HUES6 (cell line): ENCODE measurements around the gene AFAP1.

ENCODE experiments used
- H3K27ac ChIP-seq: 2 replicates; pipeline ENCODE4 v1.7.0; 2013; ENCODE audit warnings: low read depth, mild to moderate bottlenecking, low read length, inconsistent platforms
- H3K27me3 ChIP-seq: 2 replicates; pipeline ENCODE4 v1.6.1; 2013; ENCODE audit warnings: low read length; ENCODE audit not compliant: control insufficient read depth, insufficient read depth
- H3K36me3 ChIP-seq: 2 replicates; pipeline ENCODE4 v1.6.1; 2013; ENCODE audit warnings: low read length; ENCODE audit not compliant: control insufficient read depth, insufficient read depth
- H3K4me1 ChIP-seq: 2 replicates; pipeline ENCODE4 v1.6.1; 2013; ENCODE audit warnings: low read length; ENCODE audit not compliant: control insufficient read depth, insufficient read depth
- H3K4me3 ChIP-seq: 2 replicates; pipeline ENCODE4 v1.5.1; 2013; ENCODE audit warnings: low read depth, low read length
- H3K9ac ChIP-seq: one replicate; pipeline ENCODE4 v1.6.1; 2013; ENCODE audit warnings: mild to moderate bottlenecking, low read length
- H3K9me3 ChIP-seq: 2 replicates; pipeline ENCODE4 v1.6.1; 2013; ENCODE audit warnings: low read depth, low read length; ENCODE audit not compliant: control insufficient read depth, insufficient read depth

AFAP1 gene

DNA sequence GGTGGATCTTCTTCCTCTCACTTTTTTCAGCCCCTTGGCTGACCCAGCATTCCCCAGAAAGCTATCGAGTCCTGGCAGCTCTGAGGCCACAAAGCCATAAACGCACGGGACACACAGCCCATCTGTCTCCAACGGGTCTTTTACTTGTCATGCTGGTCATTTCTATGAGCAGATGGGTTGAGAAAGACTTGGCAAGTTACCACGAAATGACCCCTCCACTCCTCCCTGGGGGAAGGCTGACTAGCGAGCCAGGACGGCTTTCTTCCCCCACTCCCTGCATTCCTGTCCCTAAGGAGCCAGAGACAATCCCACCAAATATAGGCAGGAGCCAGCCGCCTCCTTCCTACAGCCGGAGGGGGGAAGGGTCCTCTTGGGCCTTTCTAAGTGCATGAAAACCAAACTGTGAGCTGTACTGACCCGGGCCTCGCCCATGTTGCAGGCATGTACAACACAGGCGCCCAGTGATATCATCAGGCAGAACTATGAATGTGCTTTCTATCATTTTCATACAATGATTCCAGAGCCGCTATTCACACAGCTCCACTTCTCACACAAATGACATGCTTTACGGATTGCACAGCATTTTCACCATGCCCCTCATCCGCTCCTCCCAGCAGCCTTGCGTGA, 28.6 kb downstream of the AFAP1 start:
- Histone ChIP-seq H3K4me3 (peak overlapping the region; percentile 4; the same call in 1 of the 2 replicates), H3K4me1 (peaks cover 63% of the 10 kb centered on the region), H3K27ac (peak overlapping the region; percentile 44), H3K36me3 (no peaks in the 10 kb centered on the region), H3K27me3 (no peaks in the 10 kb centered on the region), H3K9ac (peak overlapping the region; percentile 63), H3K9me3 (no peaks in the 10 kb centered on the region)

DNA sequence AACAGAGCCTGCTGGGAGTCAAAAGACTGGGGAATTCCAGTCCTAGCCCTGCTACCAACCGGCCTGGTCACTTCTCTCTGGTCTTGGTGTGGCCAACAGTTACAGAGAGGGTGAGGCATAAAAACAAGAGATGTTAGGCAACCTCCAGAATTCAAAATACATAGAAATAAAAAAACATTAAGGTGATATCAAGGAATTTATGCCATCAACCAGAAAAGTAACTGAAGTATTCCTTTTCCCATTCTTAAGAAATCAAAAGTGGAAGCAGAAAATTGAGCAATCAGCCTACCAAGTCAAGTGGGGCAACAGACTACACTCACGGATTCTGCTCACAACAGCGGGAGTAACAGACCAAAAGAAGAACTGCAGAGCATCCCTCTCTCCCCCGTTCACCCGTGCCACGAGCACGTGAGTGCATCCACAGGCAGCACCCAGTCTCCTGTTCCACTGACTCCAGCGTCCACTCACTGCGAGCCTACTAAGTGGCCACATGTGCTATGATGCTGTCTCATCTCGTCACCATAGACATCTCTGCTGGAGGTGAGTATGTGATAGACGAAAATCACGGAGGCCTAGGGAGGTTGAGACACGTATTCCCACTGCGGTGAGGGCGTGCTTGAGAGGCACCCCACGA, 29.3 kb downstream of the AFAP1 start:
- Histone ChIP-seq H3K9ac (peak overlapping the region; percentile 63), H3K4me1 (peaks cover 63% of the 10 kb centered on the region), H3K36me3 (no peaks in the 10 kb centered on the region), H3K4me3 (no peak overlapping the region), H3K27me3 (no peaks in the 10 kb centered on the region), H3K9me3 (no peaks in the 10 kb centered on the region), H3K27ac (peak overlapping the region; percentile 24; the same call in 1 of the 2 replicates)

DNA sequence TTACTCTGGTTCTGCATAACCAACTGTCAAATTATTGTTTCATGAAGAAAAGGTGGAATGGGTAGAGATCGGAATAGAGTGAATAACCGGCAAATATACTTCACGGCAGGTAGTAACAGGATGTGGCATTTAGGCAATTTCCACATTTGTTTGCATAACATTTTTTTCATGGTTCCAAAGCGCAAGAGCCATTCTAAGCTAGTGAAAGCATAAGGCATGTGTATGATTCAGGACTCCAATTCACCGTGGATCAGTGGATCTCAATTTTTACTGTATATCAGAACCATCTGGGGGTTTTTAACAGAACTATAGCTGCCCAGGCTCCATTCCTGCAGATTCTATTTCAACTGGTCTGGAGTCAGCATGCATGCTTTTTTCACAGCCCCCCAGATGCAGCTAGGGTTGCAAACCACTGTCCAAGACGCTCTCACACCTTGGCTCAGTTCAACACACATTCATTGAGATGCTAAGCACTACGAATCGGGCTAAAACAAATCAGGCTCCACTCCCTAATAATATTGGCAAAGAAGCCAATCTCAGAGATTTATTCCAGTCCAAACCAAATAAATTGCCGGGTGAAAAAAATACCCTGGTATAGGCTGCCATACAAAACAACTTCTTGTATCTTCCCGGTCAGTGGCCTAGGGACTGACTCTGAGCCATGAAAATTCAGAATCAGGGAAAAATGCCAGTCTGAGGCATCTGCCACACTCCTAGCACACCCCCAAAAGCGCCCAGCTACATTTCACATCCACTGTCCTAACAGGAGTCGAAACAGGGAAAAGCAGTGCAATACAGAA, 30.0 kb downstream of the AFAP1 start:
- Histone ChIP-seq H3K9ac (no peak overlapping the region), H3K9me3 (no peaks in the 10 kb centered on the region), H3K27ac (0 out of 2 replicates have a peak overlapping the region, but pooled peaks have one; percentile 24), H3K4me3 (no peak overlapping the region), H3K4me1 (peaks cover 59% of the 10 kb centered on the region), H3K36me3 (no peaks in the 10 kb centered on the region), H3K27me3 (no peaks in the 10 kb centered on the region)

DNA sequence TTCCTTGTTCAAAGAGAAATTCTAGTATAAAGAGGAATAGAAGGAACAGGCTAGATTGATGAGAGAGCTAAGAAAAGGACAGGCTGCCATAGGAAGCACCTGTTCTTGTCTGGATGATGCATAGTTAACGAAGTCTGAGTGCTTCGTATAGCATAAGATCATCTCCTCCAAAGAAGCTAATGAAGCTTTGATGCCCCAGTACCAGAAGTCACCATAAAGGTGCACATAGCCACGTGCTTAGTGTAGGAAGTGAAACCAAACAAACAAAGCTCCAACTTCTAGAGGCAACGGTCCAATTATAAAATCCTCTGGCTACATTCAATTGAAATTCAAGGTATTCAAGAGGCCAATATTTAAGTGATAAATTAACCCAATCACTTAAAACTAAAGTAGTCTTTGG, 31.0 kb downstream of the AFAP1 start:
- Histone ChIP-seq H3K9ac (no peak overlapping the region), H3K4me1 (peaks cover 66% of the 10 kb centered on the region), H3K4me3 (no peak overlapping the region), H3K9me3 (no peaks in the 10 kb centered on the region), H3K36me3 (no peaks in the 10 kb centered on the region), H3K27ac (no peak overlapping the region), H3K27me3 (no peaks in the 10 kb centered on the region)

DNA sequence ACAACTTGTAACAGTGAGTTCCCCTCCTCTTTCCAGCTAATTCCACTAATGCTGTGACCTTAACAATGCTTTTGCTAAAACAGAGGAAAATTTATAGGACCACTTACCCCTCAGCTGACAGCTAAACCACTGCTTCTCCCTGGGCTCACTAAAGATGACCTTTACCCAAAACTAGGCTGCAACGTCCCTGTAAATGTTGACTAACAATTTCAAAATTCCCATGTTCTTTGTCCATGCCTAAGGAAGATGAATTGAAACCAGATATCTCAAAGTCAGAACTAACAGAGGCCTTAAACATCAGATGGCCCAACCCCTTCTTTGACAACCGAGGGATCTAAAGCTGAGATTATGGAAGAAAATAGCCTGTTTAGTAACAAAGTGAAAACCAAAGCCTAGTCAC, 32.5 kb downstream of the AFAP1 start:
- peaks cover 71% of the 10 kb centered on the region for H3K4me1 ChIP-seq
- no peaks in the 10 kb centered on the region for H3K36me3 ChIP-seq
- no peak overlapping the region for H3K9ac ChIP-seq
- no peak overlapping the region for H3K4me3 ChIP-seq
- H3K9me3 ChIP-seq: no peaks in the 10 kb centered on the region
- H3K27me3 ChIP-seq: no peaks in the 10 kb centered on the region
- H3K27ac ChIP-seq: no peak overlapping the region

DNA sequence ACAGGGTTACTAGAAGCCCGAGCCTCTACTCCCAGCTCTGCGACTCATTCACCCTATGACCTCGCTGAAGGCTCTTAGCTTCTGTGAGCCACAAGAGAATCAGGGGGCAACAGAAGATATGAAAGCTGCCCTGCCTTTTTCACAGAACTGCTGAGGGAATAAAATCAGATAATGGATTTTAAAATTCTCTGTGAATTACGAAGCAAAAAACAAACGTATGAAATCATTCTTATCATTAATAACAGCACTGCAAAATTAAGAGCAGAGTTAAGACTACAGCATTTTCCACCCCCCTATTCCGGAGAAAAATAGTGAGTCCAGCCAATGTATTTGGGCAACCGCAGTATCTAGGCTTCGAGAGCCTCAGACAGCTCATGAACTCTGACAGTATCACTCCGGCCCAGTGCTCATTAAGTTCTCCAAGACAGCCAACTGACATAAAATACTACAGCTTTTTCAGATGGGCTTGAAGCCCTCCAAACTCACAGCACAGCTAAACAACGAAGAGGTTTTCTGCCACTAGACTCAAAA, 33.4 kb downstream of the AFAP1 start:
- no peak overlapping the region for H3K9ac ChIP-seq
- H3K27me3 ChIP-seq: no peaks in the 10 kb centered on the region
- H3K4me1 ChIP-seq: peaks cover 70% of the 10 kb centered on the region
- no peaks in the 10 kb centered on the region for H3K9me3 ChIP-seq
- no peak overlapping the region for H3K4me3 ChIP-seq
- no peak overlapping the region for H3K27ac ChIP-seq
- H3K36me3 ChIP-seq: no peaks in the 10 kb centered on the region

DNA sequence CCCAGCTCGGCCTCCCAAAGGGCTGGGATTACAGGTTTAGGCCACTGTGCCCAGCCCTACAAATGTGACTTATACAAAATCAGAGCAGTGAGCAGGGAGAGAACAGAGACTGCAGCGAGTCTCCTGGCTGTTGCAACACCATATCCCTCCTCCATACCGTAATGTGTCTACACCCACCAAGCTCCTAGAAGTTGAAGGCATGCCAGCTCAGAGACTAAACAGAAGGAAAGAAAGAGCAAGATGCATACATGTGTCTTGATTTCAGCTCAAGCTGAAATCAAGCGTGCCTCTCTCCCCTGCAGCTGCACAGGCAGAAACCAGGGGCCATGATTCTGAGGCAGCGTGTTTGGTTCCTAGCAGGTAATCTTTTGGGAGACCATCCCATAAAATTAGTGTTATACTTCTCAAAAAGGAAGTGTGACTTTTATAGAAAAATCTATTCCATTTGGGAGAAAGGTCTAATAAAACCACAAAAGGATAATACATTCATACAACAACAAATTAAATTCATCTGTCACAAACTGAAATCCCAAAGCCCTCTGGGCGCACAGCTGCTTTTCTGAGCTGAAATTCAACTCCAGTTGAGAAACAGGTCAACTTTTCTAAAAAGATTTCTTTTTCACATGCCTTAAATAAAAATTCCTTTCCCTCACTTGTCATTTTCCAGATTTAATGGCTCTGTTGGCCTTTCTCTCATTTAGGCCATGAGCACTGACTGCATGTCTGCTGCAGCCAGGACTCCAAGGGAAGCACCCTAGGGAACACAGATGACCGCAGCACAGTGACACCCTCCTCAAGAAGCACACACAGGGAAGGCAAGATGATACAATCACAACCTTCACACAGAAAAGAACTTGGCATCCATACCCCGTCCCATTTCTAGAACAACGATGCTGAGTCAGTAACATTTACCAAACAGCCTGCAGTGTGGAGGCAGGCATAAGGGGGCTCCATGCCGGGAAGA, 34.4 kb downstream of the AFAP1 start:
- Histone ChIP-seq H3K4me3 (no peak overlapping the region), H3K27me3 (no peaks in the 10 kb centered on the region), H3K4me1 (peaks cover 70% of the 10 kb centered on the region), H3K27ac (0 out of 2 replicates have a peak overlapping the region, but pooled peaks have one; percentile 6), H3K36me3 (no peaks in the 10 kb centered on the region), H3K9ac (no peak overlapping the region), H3K9me3 (no peaks in the 10 kb centered on the region)

DNA sequence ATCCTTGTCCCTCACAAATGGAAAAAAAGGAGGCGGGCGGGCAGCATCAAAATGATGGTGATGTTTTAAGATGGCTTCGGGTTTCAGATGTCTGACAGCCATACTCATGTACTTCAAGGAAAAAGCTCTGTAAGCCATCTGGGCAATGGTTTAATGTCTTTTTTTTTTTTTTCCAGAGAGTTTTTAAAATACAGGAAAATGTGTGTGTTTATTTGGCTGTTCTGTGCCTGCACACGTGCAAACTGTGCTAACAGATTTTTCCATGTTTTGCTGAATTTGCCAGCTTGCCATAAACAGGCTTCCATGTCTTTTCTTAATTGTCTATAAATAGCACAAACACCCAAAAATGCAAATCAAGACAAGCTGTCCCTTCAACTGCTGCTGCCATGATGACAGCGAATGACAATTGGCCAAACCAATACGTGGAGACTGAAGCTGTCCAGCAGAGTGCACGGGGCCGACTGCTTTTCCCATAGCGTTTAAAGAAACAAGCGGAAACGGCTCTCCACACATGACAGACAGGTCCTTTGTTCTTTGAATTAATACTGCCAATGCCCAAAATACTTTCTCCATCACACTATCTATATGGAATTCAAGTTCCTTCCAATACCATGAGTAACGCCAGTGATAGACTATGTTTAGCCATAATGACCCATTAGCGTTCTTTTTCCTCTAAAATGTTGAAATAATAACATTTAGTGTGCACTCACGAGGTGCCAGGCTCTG, 35.7 kb downstream of the AFAP1 start:
- Histone ChIP-seq H3K9ac (no peak overlapping the region), H3K36me3 (no peaks in the 10 kb centered on the region), H3K27ac (no peak overlapping the region), H3K4me1 (peaks cover 70% of the 10 kb centered on the region), H3K27me3 (no peaks in the 10 kb centered on the region), H3K9me3 (no peaks in the 10 kb centered on the region), H3K4me3 (no peak overlapping the region)

DNA sequence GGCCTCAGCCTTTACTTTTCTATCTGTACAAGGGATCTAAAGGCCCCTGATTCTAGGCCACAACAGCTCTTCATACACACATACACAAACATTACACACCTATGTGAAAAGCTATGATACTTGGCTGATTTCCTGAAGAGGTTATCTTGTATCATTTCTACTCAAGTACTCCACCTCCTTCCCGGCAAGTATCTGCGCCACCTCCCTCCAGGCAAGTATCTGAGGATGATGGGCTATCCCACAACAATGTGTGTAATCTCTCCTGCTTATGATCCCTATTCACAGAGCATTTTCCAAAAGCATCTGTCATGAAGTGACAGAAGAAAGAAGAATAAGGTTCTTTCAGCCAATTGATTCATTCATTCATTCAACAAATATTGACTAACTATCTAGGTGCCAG, 36.8 kb downstream of the AFAP1 start:
- H3K4me3 ChIP-seq: no peak overlapping the region
- no peaks in the 10 kb centered on the region for H3K36me3 ChIP-seq
- no peaks in the 10 kb centered on the region for H3K9me3 ChIP-seq
- H3K9ac ChIP-seq: no peak overlapping the region
- H3K27ac ChIP-seq: no peak overlapping the region
- peaks cover 67% of the 10 kb centered on the region for H3K4me1 ChIP-seq
- no peaks in the 10 kb centered on the region for H3K27me3 ChIP-seq

DNA sequence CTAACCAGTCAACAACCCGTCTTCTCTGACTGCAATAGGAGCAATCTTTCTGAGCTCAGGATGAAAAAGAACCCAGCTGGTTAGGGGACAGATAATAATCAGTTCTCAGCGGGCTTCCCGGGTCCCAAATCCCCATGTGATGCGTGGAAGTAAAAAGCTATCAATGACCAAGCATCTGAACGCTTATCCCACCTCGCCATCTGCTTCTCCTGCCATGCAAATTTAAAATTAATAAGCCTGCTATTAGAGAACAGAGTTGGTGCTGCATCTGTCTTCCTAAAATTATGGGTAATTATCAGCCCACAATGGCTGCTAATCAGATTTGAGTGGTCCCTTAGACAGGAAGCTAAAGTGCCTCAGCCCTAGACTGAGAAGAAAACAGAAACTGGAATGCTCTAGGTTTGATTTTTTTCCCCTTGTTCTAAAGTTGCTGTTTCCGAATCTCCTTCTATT, 37.5 kb downstream of the AFAP1 start:
- Histone ChIP-seq H3K27ac (no peak overlapping the region), H3K4me1 (peaks cover 64% of the 10 kb centered on the region), H3K9me3 (no peaks in the 10 kb centered on the region), H3K36me3 (no peaks in the 10 kb centered on the region), H3K4me3 (no peak overlapping the region), H3K27me3 (no peaks in the 10 kb centered on the region), H3K9ac (no peak overlapping the region)
